Stomach (tissue), 4 donors: ENCODE data around the gene UBE2I.
"Not testable (repeated sequence)": the region's sequence is repeated elsewhere in the genome, so short reads cannot be mapped to it uniquely, and the experiment has no call there.

Source experiments
- POLR2A ChIP-seq, 4 donors: fragments of 450-650 bp; IDR thresholded peaks; one replicate each; pipeline ENCODE4 v1.6.1; 2016; ENCODE audit warnings: antibody characterized with exemption in 4 of 4, control low read depth in 2 of 4, mild to moderate bottlenecking in 1 of 4, moderate library complexity in 1 of 4
- TF ChIP-seq, protein P1 (sequence below), 7 experiments: fragments of 450-650 bp in 4 of 7; fragments of 200-600 bp in 3 of 7; sonication (generic) in 3 of 7; IDR thresholded peaks; one replicate each; pipeline ENCODE4 v1.5.1; 2016 to 2019; ENCODE audit warnings: antibody characterized with exemption in 7 of 7, control low read depth in 2 of 7, mild to moderate bottlenecking in 1 of 7

DNA sequence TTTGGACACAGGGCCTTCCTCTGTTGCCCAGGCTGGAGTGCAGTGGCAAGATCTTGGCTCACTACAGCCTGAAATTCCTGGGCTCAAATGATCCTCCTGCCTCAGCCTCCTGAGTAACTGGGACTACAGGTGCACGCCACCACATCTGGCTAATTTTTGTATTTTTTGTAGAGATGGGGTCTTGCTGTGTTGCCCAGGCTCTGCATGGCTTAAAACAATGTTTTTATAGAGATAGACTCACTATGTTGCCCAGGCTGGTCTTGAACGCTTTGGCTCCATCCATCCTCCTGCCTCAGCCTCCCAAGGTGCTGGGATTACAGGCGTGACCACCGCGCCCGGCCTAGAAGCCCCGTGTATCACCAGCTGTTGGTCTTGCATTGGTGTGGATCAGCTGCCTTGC lies 40.0 kb upstream of the UBE2I start:
- not testable (repeated sequence) for TF ChIP-seq POLR2A (IDR thresholded peaks at IDR 0.05)
- TF ChIP-seq, protein P1, sequence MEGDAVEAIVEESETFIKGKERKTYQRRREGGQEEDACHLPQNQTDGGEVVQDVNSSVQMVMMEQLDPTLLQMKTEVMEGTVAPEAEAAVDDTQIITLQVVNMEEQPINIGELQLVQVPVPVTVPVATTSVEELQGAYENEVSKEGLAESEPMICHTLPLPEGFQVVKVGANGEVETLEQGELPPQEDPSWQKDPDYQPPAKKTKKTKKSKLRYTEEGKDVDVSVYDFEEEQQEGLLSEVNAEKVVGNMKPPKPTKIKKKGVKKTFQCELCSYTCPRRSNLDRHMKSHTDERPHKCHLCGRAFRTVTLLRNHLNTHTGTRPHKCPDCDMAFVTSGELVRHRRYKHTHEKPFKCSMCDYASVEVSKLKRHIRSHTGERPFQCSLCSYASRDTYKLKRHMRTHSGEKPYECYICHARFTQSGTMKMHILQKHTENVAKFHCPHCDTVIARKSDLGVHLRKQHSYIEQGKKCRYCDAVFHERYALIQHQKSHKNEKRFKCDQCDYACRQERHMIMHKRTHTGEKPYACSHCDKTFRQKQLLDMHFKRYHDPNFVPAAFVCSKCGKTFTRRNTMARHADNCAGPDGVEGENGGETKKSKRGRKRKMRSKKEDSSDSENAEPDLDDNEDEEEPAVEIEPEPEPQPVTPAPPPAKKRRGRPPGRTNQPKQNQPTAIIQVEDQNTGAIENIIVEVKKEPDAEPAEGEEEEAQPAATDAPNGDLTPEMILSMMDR (IDR thresholded peaks at IDR 0.05) = not testable (repeated sequence)
